ENCODE data around the gene FBXO38. TPM values are rescaled to one million over a fixed set of nuclear protein-coding genes. Genes with fewer than 3 reads are reported as not detected.
A peak's percentile ranks its signal among the peaks of the same experiment; 100 is the strongest.

Gene FBXO38
- total and polyA plus RNA-seq, 9 of the 15 experiments (the other 6 are each of a cell fraction or from before 2014, with no cell fraction given), result 7.4 to 39.4 (median 29.3) TPM

DNA sequence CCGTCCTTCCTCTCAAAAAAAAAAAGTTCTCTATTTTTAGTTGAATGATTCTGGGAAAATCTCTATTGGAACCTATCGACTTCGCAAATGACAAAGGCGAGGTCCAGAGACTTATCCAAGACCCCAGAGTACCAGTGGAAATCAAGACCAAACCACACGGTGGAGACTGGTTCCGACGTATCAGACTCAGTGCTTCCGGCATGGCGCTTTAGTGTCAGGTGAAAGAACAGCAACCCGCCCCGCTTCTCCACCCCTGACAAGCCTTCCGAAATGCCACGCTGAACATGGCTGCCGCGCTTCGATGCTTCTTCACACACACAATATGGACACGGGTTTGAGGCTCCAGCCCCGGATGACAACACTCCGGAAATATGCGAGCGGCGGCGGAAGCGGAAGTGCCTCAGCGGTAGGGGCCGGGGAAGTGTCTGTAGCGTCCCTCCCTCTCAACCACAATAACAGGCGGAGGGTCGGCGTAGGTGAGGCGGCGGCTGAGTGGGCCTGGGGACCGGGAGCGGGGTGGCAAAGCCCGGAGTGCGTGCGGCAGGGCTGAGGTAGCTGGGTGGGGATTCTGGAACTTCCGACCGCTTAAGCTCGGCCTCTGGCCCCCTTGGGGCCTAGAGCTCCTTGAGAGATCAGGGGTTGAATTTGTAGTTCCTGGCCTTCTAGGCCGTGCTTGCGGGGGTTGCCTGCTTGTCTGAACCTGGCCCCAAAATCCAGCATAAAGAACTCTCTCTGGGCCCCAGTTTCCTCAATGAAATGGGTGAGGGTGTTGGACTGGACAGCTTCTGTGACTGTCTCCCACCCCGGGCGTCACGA is at the start of gene FBXO38 (continued):
- TF ChIP-seq, protein P1, sequence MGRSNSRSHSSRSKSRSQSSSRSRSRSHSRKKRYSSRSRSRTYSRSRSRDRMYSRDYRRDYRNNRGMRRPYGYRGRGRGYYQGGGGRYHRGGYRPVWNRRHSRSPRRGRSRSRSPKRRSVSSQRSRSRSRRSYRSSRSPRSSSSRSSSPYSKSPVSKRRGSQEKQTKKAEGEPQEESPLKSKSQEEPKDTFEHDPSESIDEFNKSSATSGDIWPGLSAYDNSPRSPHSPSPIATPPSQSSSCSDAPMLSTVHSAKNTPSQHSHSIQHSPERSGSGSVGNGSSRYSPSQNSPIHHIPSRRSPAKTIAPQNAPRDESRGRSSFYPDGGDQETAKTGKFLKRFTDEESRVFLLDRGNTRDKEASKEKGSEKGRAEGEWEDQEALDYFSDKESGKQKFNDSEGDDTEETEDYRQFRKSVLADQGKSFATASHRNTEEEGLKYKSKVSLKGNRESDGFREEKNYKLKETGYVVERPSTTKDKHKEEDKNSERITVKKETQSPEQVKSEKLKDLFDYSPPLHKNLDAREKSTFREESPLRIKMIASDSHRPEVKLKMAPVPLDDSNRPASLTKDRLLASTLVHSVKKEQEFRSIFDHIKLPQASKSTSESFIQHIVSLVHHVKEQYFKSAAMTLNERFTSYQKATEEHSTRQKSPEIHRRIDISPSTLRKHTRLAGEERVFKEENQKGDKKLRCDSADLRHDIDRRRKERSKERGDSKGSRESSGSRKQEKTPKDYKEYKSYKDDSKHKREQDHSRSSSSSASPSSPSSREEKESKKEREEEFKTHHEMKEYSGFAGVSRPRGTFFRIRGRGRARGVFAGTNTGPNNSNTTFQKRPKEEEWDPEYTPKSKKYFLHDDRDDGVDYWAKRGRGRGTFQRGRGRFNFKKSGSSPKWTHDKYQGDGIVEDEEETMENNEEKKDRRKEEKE (IDR thresholded peaks at IDR 0.05; ENCODE audit: borderline replicate concordance in 1 of 2, control insufficient read depth in 1 of 2, low read depth in 2 of 2, low read length in 1 of 2), result no peak
- TF ChIP-seq FOXK2 (conservative IDR thresholded peaks at IDR 0.05 in 1 of 2, IDR thresholded peaks at IDR 0.05 in 1 of 2; ENCODE audit: low read depth in 2 of 2) (peak; percentile 96 to 98), SIN3B (IDR thresholded peaks at IDR 0.05; ENCODE audit: low read depth) (peak; percentile 69; the same call in 1 of the 2 replicates), SOX6 (IDR thresholded peaks at IDR 0.05) (peak; percentile 56), FOXP1 (CRISPR knock-in tag; IDR thresholded peaks at IDR 0.05) (no peak), HDAC3 (IDR thresholded peaks at IDR 0.05; ENCODE audit: borderline replicate concordance, partially characterized antibody) (no peak), CREM (IDR thresholded peaks at IDR 0.05; ENCODE audit: low read depth) (peak; percentile 86), ELF1 (tag; IDR thresholded peaks at IDR 0.05) (peak; percentile 98), BRF1 (IDR thresholded peaks at IDR 0.05; ENCODE audit: borderline replicate concordance, extremely low read depth, insufficient read length) (no peak), SAFB (IDR thresholded peaks at IDR 0.05; ENCODE audit: borderline replicate concordance, low read depth, low read length) (no peak), EZH2 (IDR thresholded peaks at IDR 0.05; ENCODE audit: borderline replicate concordance, low read depth, low read length) (no peak), TGIF2 (CRISPR knock-in tag; IDR thresholded peaks at IDR 0.05) (no peak), SMAD1 (IDR thresholded peaks at IDR 0.05; ENCODE audit: low read depth, low read length, partially characterized antibody) (peak; percentile 24), ZNF780A (CRISPR knock-in tag; IDR thresholded peaks at IDR 0.05) (no peak), ZNF584 (CRISPR knock-in tag; IDR thresholded peaks at IDR 0.05; ENCODE audit: low read depth) (peak; percentile 86), ZNF436 (CRISPR knock-in tag; IDR thresholded peaks at IDR 0.05) (no peak), ZNF431 (CRISPR knock-in tag; IDR thresholded peaks at IDR 0.05) (no peak), ELF2 (CRISPR knock-in tag; IDR thresholded peaks at IDR 0.05) (peak; percentile 94)
- TF ChIP-seq, protein P2, sequence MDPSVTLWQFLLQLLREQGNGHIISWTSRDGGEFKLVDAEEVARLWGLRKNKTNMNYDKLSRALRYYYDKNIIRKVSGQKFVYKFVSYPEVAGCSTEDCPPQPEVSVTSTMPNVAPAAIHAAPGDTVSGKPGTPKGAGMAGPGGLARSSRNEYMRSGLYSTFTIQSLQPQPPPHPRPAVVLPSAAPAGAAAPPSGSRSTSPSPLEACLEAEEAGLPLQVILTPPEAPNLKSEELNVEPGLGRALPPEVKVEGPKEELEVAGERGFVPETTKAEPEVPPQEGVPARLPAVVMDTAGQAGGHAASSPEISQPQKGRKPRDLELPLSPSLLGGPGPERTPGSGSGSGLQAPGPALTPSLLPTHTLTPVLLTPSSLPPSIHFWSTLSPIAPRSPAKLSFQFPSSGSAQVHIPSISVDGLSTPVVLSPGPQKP (CRISPR knock-in tag; IDR thresholded peaks at IDR 0.05), result no peak
- TF ChIP-seq, protein P3, sequence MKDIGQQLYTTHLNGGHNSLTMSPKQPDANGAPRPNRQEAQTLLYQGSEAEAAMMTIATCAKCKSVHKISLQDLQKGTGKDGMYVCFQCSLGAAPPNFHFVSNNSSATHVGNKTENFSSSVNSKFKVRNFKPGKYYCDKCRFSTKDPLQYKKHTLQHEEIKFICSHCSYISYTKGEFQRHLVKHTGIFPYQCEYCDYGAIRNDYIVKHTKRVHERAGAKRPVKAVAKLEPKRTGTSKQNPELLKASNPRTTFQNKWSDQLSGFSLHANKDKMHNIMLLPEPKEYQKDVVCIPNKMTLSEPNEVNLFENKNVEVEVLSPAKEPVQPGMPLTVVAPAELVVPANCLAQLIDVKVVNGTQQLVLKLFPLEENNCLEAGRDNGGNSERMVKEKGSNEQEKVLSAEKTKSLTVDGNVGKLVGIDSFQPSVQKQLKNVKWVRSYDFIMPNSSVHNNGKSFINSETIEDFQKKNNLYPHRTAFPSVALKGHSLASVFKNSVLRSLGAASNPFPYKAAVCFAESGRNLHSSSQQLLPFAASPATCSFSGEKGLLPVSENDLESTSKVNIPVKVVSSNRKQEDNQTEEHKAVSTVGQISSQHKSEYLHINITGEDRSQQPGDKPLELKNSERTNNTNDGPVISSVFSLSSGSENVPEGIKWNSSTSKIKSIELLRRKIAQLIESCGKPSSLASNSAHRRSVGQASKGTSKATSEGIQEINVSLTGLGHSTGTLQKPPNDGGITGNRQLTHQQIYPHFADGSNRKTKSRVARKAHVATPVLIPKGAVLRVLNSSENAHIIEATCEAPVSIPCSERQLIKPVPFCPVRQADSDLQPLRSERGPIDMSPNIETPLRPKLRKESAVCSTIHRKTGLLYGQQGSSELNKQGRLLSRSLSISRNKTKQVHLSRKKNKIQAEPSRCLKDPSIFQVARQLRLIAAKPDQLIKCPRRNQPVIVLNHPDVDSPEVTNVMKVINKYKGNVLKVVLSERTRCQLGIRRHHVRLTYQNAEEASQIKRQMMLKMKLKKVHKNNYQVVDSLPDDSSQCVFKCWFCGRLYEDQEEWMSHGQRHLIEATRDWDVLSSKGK (CRISPR knock-in tag; IDR thresholded peaks at IDR 0.05), result no peak

Data from K562 (cell line).